NCI-H128 (cell line): ENCODE results near the gene SMYD4.

Experiments
- DNase-seq: peaks from one replicate; lab custom pipeline; 2025; ENCODE audit not compliant: unreplicated experiment; lab: John Stamatoyannopoulos, UW

The SMYD4 gene

DNA sequence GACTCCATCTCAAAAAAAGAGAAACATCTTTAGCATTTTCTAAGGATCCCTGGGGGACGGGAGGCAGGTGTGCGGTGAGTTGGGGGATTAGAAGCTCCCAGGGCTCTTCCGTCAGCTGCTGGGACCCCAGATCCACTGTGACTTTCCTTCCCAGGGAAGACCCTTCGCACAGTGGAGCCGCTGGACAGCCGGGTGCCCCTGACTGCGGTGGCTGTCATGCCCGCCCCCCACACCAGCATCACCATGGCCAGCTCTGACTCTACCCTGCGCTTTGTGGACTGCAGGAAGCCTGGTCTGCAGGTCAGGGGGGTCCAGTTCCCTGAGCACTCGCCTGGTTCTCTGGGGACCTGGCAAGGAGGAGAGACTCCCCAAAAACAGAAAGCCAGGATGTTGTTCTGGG is 94.3 kb downstream of the SMYD4 start:
- DNase-seq = no peak

DNA sequence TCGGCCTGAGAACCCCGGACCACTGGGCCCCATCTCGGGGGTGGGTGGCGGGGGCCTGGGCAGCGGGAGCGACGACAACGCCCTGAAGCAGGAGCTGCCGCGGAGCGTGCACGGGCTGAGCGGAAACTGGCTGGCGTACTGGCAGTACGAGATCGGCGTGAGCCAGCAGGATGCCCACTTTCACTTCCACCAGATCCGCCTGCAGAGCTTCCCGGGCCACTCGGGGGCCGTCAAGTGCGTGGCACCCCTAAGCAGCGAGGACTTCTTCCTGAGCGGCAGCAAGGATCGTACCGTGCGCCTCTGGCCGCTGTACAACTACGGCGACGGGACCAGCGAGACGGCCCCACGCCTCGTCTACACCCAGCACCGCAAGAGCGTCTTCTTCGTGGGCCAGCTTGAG is 95.9 kb downstream of the SMYD4 start:
- DNase-seq = no peak

DNA sequence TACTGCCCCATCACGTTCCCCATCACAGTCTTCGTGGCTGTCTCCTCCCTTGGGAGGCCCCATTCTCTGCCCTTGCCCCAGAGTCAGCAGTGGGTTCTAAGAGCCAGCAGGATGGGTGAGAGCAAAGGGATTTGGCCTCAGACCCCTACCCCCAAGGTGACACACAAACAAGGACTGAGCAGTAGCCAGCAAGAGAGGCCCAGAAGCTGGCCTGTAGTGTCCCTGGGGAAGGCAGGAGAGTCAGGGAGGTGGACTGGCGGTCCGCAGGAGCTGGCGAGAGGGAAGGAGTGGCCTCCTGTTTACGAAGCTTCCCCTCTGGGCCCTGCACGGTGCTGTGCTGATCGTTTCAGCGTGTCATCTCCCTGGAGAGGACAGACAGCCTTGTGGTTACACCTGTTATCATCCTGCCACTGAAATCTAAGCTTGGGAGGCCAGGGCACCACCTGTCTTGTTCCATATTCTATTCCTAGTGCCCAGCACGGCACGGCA is 96.8 kb downstream of the SMYD4 start:
- no peak for DNase-seq

DNA sequence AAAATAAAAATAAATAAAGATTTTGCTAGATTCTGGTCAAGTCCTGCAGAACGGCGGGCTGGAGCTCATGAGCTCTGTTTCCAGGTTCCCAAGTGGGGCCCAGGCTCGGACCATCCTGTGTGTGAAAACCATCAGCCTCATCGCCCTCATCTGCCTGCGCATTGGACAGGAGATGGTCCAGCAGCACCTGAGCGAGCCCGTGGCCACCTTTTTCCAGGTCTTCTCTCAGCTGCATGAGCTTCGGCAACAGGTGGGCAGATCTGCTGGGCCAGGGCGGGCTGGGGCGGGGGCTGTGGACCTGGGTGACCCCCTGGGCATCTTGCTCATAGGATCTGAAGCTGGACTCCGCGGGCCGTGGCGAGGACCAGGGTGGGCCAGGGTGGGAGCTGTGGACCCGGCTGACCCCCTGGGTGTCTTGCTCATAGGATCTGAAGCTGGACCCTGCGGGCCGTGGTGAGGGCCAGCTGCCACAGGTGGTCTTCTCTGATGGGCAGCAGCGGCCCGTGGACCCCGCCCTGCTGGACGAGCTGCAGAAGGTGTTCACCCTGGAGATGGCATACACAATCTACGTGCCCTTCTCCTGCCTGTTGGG is 97.4 kb downstream of the SMYD4 start:
- DNase-seq = no peak

DNA sequence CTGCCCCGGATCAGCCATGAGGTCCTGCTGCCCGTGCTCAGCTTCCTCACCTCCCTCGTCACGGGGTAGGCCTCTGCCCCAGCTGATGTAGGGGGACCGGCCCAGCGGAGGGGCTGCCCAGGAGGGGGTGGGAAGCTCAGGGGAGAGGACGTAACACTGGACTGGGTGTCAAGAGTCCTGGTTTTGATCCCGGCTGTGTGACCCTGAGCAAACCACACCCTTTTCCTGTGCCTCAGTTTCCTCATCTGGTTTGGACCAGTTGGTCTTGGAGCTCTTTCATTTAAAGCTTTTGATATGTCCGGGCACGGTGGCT is 98.6 kb downstream of the SMYD4 start:
- DNase-seq = no peak

DNA sequence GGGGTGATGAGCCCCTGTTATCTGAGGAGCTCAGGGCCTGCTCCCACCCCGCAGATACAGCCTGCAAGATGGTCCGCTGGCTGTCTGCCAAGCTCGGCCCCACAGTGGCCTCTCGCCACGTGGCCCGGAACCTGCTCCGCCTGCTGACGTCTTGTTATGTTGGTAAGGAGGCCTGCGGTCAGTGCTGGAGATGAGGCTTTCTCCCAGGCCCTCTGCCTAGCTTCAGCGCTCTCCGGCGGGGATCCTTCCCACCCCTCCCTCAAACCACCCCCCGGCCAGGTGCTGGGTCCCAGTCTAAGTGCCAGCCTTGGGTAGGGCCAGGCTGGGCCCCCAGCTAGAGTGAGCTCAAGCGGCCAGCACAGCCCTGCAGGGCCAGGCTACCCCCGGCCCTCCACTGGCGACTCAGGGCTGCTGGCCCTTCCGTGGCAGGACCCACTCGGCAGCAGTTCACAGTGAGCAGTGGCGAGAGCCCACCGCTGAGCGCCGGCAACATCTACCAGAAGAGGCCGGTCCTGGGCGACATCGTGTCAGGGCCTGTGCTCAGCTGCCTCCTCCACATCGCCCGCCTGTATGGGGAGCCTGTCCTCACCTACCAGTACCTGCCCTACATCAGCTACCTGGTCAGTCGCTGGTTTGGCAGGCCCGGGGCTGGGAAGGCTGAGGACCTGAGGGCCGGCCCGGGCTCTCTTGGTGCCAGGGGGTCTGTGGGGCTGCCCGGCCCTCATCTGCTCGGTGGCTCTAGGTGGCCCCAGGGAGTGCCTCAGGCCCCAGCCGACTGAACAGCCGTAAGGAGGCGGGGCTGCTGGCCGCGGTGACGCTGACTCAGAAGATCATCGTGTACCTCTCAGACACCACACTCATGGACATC is 99.1 kb downstream of the SMYD4 start:
- no peak for DNase-seq

DNA sequence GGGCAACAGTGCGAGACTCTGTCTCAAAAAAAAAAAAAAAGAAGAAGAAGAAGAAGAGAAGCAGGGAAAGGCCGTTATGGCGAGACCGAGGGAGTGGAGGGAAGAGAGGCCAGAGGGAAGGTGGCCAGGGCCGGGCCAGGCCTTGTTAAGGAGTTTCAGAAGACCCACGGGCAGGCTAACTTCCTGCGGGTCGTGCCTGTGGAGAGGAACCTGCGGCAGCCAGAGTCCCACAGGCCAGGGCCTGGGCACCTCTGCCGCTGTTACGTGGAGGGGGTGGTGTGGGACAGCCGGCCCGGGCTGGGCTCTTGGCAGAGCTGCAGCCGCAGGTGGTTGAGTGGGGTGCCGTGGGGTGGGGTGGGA is 99.8 kb downstream of the SMYD4 start:
- DNase-seq = no peak
